A549 (cell line): ENCODE results near the gene HIGD1A. TPM values are rescaled to one million over a fixed set of nuclear protein-coding genes. Genes with fewer than 3 reads are reported as not detected.

ENCODE experiments used
- ATAC-seq, 2 experiments: fragments of 200-7000 bp in 1 of 2; fragments of >200 bp in 1 of 2; cut with Nextera tagmentation in 1 of 2; cut with Tn5 transposase in 1 of 2; 3 replicates each; pipeline versions ENCODE4 v1.8.0 to v1.9.1; 2018 to 2020; ENCODE audit warnings: mild to moderate bottlenecking in 1 of 2, moderate library complexity in 1 of 2
- CTCF ChIA-PET: fragments of 300-600 bp; sonication (Branson Sonifier 250); formaldehyde crosslinking; extraction: SDS; loops from one replicate; lab custom pipeline; 2021; ENCODE audit warnings: antibody characterized with exemption, inconsistent platforms; lab: Yijun Ruan, JAX
- POLR2A ChIA-PET: fragments of 350-600 bp; formaldehyde crosslinking; extraction: SDS; loops from one replicate; lab custom pipeline; 2021; ENCODE audit warnings: antibody characterized with exemption, inconsistent platforms; lab: Yijun Ruan, JAX
- DNase-seq, 2 experiments: peaks; one replicate each; pipeline versions ENCODE4 v3.0.0 to v3.0.0-alpha.2; 2011 to 2016; ENCODE audit warnings: low read depth in 1 of 2, low spot score in 1 of 2
- FAIRE-seq: peaks from 2 replicates; lab custom pipeline; 2011; peaks lifted over from hg19 to GRCh38; lab: Jason Lieb, UNC
- H3K27ac ChIP-seq, 2 experiments: fragments of >200 bp; sonication (Bioruptor Twin); formaldehyde crosslinking; 3 replicates each; pipeline ENCODE4 v1.5.1; 2016 to 2017
- H3K4me1 ChIP-seq: fragments of >200 bp; sonication (Bioruptor Twin); formaldehyde crosslinking; 3 replicates; pipeline ENCODE4 v1.6.1; 2016
- H3K4me2 ChIP-seq: fragments of >200 bp; sonication (Bioruptor Twin); formaldehyde crosslinking; 3 replicates; pipeline ENCODE4 v1.6.1; 2016
- H3K4me3 ChIP-seq: fragments of >200 bp; sonication (Bioruptor Twin); formaldehyde crosslinking; 3 replicates; pipeline ENCODE4 v1.5.1; 2016
- H3K9me3 ChIP-seq: fragments of >200 bp; sonication (Bioruptor Twin); formaldehyde crosslinking; 3 replicates; pipeline ENCODE4 v1.6.1; 2016
- CBX8 ChIP-seq: fragments of 200-600 bp; sonication (generic); IDR thresholded peaks from 2 replicates; pipeline ENCODE4 v1.6.1; 2016
- CEBPB ChIP-seq, 2 experiments: fragments of >200 bp in 1 of 2; sonication (Bioruptor Twin) in 1 of 2; formaldehyde crosslinking in 1 of 2; IDR thresholded peaks; 2 replicates each; pipeline ENCODE4 v1.6.1; 2012 to 2016
- CTCF ChIP-seq: fragments of >200 bp; sonication (Bioruptor Twin); formaldehyde crosslinking; IDR thresholded peaks from 3 replicates; pipeline ENCODE4 v1.5.1; 2016
- E2F6 ChIP-seq: IDR thresholded peaks from 2 replicates; pipeline ENCODE4 v1.6.1; 2012; ENCODE audit warnings: low read depth, borderline replicate concordance
- EHF ChIP-seq: fragments of 250-450 bp; sonication (Bioruptor Pico); IDR thresholded peaks from 2 replicates; pipeline ENCODE4 v1.5.0; 2020; ENCODE audit warnings: mild to moderate bottlenecking
- EHMT2 ChIP-seq: fragments of 200-600 bp; sonication (generic); IDR thresholded peaks from 2 replicates; pipeline ENCODE4 v1.6.1; 2016; ENCODE audit warnings: antibody characterized with exemption, low read depth, mild to moderate bottlenecking, moderate library complexity
- EP300 ChIP-seq, 2 experiments: fragments of >200 bp; sonication (Bioruptor Twin); formaldehyde crosslinking; IDR thresholded peaks; 2 replicates in 1 of 2; 3 replicates in 1 of 2; pipeline ENCODE4 v1.6.1; 2016 to 2017
- FOSB ChIP-seq: fragments of 250-450 bp; sonication (Bioruptor Pico); IDR thresholded peaks from 2 replicates; pipeline ENCODE4 v1.5.0; 2020; ENCODE audit warnings: mild to moderate bottlenecking, moderate library complexity
- FOXS1 ChIP-seq: fragments of 250-450 bp; sonication (Bioruptor Pico); IDR thresholded peaks from 2 replicates; pipeline ENCODE4 v1.5.0; 2020; ENCODE audit warnings: mild to moderate bottlenecking, moderate library complexity
- GATA3 ChIP-seq: IDR thresholded peaks from 2 replicates; pipeline ENCODE4 v1.6.1; 2012; ENCODE audit warnings: borderline replicate concordance
- HDAC2 ChIP-seq: fragments of 200-600 bp; sonication (generic); IDR thresholded peaks from 2 replicates; pipeline ENCODE4 v1.6.1; 2016
- HOXB13 ChIP-seq: fragments of 250-450 bp; sonication (Bioruptor Pico); IDR thresholded peaks from 2 replicates; pipeline ENCODE4 v1.5.0; 2020; ENCODE audit warnings: low read depth, mild to moderate bottlenecking, moderate library complexity
- JUN ChIP-seq, 2 experiments: fragments of >200 bp; sonication (Bioruptor Twin); formaldehyde crosslinking; IDR thresholded peaks; 2 replicates in 1 of 2; 3 replicates in 1 of 2; pipeline ENCODE4 v1.6.1; 2016 to 2017
- KDM5A ChIP-seq: fragments of 200-600 bp; sonication (generic); IDR thresholded peaks from 2 replicates; pipeline ENCODE4 v1.6.1; 2016; ENCODE audit warnings: antibody characterized with exemption, mild to moderate bottlenecking
- NFE2L2 ChIP-seq: fragments of 150-350 bp; conservative IDR thresholded peaks from 2 replicates; pipeline ENCODE4 v1.6.1; 2014; ENCODE audit warnings: low read length
- NPAS2 ChIP-seq: fragments of 250-450 bp; sonication (Bioruptor Pico); IDR thresholded peaks from 2 replicates; pipeline ENCODE4 v1.8.0; 2022; ENCODE audit warnings: mild to moderate bottlenecking, moderate library complexity, borderline replicate concordance
- PHF8 ChIP-seq: fragments of 200-600 bp; sonication (generic); IDR thresholded peaks from 2 replicates; pipeline ENCODE4 v1.6.1; 2016; ENCODE audit warnings: low read depth, mild to moderate bottlenecking, antibody characterized with exemption, moderate library complexity, borderline replicate concordance
- POLR2A ChIP-seq: IDR thresholded peaks from 2 replicates; pipeline ENCODE4 v1.6.1; 2012; ENCODE audit warnings: mild to moderate bottlenecking, low read length
- RAD21 ChIP-seq, 2 experiments: fragments of >200 bp in 1 of 2; sonication (Bioruptor Twin) in 1 of 2; formaldehyde crosslinking in 1 of 2; IDR thresholded peaks in 1 of 2; conservative IDR thresholded peaks in 1 of 2; 2 replicates in 1 of 2; 3 replicates in 1 of 2; pipeline ENCODE4 v1.6.1; 2012 to 2018; ENCODE audit warnings: inconsistent platforms in 1 of 2
- RARB ChIP-seq: fragments of 250-450 bp; sonication (Bioruptor Pico); IDR thresholded peaks from 2 replicates; pipeline ENCODE4 v1.8.0; 2021; ENCODE audit warnings: mild to moderate bottlenecking, moderate library complexity
- RCOR1 ChIP-seq: fragments of 150-350 bp; IDR thresholded peaks from 2 replicates; pipeline ENCODE4 v1.6.1; 2014; ENCODE audit warnings: antibody characterized with exemption, low read length, low read depth
- REST ChIP-seq: fragments of 200-600 bp; sonication (generic); IDR thresholded peaks from 2 replicates; pipeline ENCODE4 v1.6.1; 2016; ENCODE audit warnings: antibody characterized with exemption, mild to moderate bottlenecking, moderate library complexity
- RFX5 ChIP-seq: fragments of 450-650 bp; IDR thresholded peaks from 2 replicates; pipeline ENCODE4 v1.7.1; 2014; ENCODE audit warnings: antibody characterized with exemption, mild to moderate bottlenecking, moderate library complexity
- RNF2 ChIP-seq: fragments of 200-600 bp; sonication (generic); IDR thresholded peaks from 2 replicates; pipeline ENCODE4 v1.6.1; 2016; ENCODE audit warnings: low read depth, mild to moderate bottlenecking, antibody characterized with exemption, moderate library complexity, borderline replicate concordance
- SREBF2 ChIP-seq: fragments of 450-650 bp; IDR thresholded peaks from 2 replicates; pipeline ENCODE4 v1.6.1; 2014; ENCODE audit warnings: mild to moderate bottlenecking, moderate library complexity
- ZC3H11A ChIP-seq: fragments of 450-650 bp; IDR thresholded peaks from 2 replicates; pipeline ENCODE4 v1.6.1; 2014; ENCODE audit warnings: antibody characterized with exemption, mild to moderate bottlenecking
- ZFP36 ChIP-seq: fragments of 450-650 bp; IDR thresholded peaks from 2 replicates; pipeline ENCODE4 v1.6.1; 2014; ENCODE audit warnings: borderline replicate concordance; ENCODE audit not compliant: partially characterized antibody
- ZSCAN20 ChIP-seq: fragments of 250-450 bp; sonication (Bioruptor Pico); IDR thresholded peaks from 2 replicates; pipeline ENCODE4 v1.8.0; 2022; ENCODE audit warnings: mild to moderate bottlenecking, moderate library complexity
- WGBS: methylation state at CpG from one replicate; pipeline ENCODE4 v1.1.6; 2017; ENCODE audit errors: missing lambda C conversion rate; 5-methylcytosine and 5-hydroxymethylcytosine counted together
- polyA plus RNA-seq, 4 experiments: library from polyadenylated mRNA; depleted of rRNA in 3 of 4; stranded (reverse); fragments of >200 nt; fragmentation: RNase III in 1 of 4; extraction: RNeasy Plus Mini Kit Qiagen cat#74134 plus additional on column Dnase treatment in 1 of 4; gene quantifications; 2 replicates in 3 of 4; 3 replicates in 1 of 4; pipeline ENCODE4 v1.2.3, GENCODE V29; 2011 to 2017

Gene HIGD1A
- polyA plus RNA-seq, 2 of the 4 experiments (the other 2 are of a cell fraction): 146 to 158 TPM

GRCh38 chr3:42850263-42850662 lies 46.0 kb upstream of the HIGD1A start:
- ChIA-PET POLR2A (no interaction called here), CTCF (interaction anchor here (0.6 to 4.1 kb wide), 3 partner anchors 11 to 140 kb away, joined by 3 to 12 read pairs (median 4); no protein-coding TSS in a partner anchor)
- Histone ChIP-seq H3K4me2 (no peak overlapping the region), H3K9me3 (no peaks in the 10 kb centered on the region), H3K4me3 (no peak overlapping the region), H3K27ac (no peak overlapping the region), H3K4me1 (no peaks in the 10 kb centered on the region)
- FAIRE-seq (no peak), ATAC-seq (no peak), DNase-seq (no peak)
- no peak for TF ChIP-seq REST
- TF ChIP-seq HDAC2: no peak
- no peak for TF ChIP-seq CBX8
- TF ChIP-seq POLR2A: no peak
- TF ChIP-seq RARB (CRISPR knock-in tag): no peak
- TF ChIP-seq PHF8: no peak
- no peak for TF ChIP-seq RNF2
- no peak for TF ChIP-seq KDM5A
- no peak for TF ChIP-seq NFE2L2
- TF ChIP-seq CTCF: no peak
- no peak for TF ChIP-seq RCOR1
- TF ChIP-seq FOXS1 (CRISPR knock-in tag): no peak
- TF ChIP-seq RFX5: no peak
- TF ChIP-seq EHF (CRISPR knock-in tag): no peak
- TF ChIP-seq SREBF2: no peak
- no peak for TF ChIP-seq RAD21 (conservative IDR thresholded peaks at IDR 0.05 in 1 of 2, IDR thresholded peaks at IDR 0.05 in 1 of 2)
- TF ChIP-seq ZFP36: no peak
- TF ChIP-seq GATA3: no peak
- TF ChIP-seq E2F6: no peak
- WGBS: 60% methylated on average over 3 of the region's 3 CpGs

- no peak overlapping the region for H3K27ac ChIP-seq
- WGBS: 63% methylated on average over 7 of the region's 7 CpGs
- no peak for DNase-seq
- H3K4me3 ChIP-seq: no peak overlapping the region
- POLR2A ChIA-PET: no interaction called here
- CTCF ChIA-PET: interaction anchor here (4.1 kb wide), 1 partner anchor 9 kb away, joined by 12 read pairs; no protein-coding TSS in a partner anchor
- FAIRE-seq: no peak
- TF ChIP-seq JUN (IDR thresholded peaks at IDR 0.05) (no peak), CBX8 (no peak), GATA3 (no peak), EHMT2 (no peak), HOXB13 (CRISPR knock-in tag) (no peak), ZC3H11A (no peak), FOSB (CRISPR knock-in tag) (no peak), ZSCAN20 (CRISPR knock-in tag) (no peak), CEBPB (IDR thresholded peaks at IDR 0.05) (no peak), EP300 (IDR thresholded peaks at IDR 0.05) (no peak), NPAS2 (no peak)
- TF ChIP-seq, all 56 proteins: peak for 0
- Histone ChIP-seq H3K4me1 (no peaks in the 10 kb centered on the region), H3K9me3 (no peaks in the 10 kb centered on the region), H3K4me2 (no peak overlapping the region)
- no peak for ATAC-seq
These were observed 44.7 kb upstream of the HIGD1A start for GRCh38 chr3:42849017-42849416.
